ENCODE results near the gene S100Z.

DNA sequence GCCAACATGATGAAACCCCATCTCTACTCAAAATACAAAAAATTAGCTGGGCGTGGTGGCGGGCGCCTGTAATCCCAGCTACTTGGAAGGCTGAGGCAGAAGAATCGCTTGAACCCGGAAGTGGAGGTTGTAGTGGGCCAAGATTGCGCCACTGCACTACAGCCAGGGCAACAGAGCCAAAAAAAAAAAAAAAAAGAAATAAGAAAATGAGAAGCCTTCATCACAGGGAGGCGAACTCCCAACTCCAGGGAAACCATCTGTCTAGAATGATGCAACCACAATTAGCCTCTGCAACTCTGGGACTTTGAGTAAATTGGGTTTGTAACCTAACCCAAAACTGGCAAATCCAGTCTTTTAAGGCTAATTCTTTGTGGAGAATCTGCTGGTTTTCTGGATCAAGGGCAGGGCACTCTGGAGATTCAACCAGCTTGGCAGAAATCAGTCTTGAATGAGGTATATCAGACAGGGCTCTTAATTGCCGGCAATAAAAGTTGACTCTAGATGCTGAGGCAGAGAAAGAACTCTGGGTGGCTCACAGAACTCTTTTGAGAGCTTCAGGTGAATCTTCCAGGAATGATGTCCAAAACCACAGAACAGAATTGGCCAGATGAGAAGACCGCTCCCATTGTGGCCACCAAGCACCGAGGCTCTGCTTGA lies 9.9 kb downstream of the S100Z start:
- TF ChIP-seq EP300 (IDR thresholded peaks at IDR 0.05) = no peak
- TF ChIP-seq, protein P1, sequence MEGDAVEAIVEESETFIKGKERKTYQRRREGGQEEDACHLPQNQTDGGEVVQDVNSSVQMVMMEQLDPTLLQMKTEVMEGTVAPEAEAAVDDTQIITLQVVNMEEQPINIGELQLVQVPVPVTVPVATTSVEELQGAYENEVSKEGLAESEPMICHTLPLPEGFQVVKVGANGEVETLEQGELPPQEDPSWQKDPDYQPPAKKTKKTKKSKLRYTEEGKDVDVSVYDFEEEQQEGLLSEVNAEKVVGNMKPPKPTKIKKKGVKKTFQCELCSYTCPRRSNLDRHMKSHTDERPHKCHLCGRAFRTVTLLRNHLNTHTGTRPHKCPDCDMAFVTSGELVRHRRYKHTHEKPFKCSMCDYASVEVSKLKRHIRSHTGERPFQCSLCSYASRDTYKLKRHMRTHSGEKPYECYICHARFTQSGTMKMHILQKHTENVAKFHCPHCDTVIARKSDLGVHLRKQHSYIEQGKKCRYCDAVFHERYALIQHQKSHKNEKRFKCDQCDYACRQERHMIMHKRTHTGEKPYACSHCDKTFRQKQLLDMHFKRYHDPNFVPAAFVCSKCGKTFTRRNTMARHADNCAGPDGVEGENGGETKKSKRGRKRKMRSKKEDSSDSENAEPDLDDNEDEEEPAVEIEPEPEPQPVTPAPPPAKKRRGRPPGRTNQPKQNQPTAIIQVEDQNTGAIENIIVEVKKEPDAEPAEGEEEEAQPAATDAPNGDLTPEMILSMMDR (IDR thresholded peaks at IDR 0.05) = no peak
